ENCODE results near the gene TLE5. TPM values are rescaled to one million over a fixed set of nuclear protein-coding genes. Genes with fewer than 3 reads are reported as not detected.

Gene TLE5
- total and polyA plus RNA-seq, 2 of the 4 experiments (the other 2 are of a cell fraction) = 119 to 407 TPM

GRCh38 chr19:3015126-3016057 lies 46.9 kb downstream of the TLE5 start:
- Histone ChIP-seq H3K9me1 (ENCODE audit: insufficient read depth, low read length) (no peaks in the 10 kb centered on the region), H3K27ac (ENCODE audit: insufficient read depth, low read length) (no peak overlapping the region), H2BK20ac (ENCODE audit: low read depth, low read length) (no peak overlapping the region), H3K4me2 (ENCODE audit: low read depth, low read length) (no peak overlapping the region), H3K4me3 (ENCODE audit: insufficient read depth, low read depth, low read length) (no peak overlapping the region), H2AK5ac (ENCODE audit: low read depth, low read length) (no peak overlapping the region), H3K4ac (ENCODE audit: low read depth, low read length) (no peak overlapping the region), H2BK15ac (ENCODE audit: low read depth, low read length) (no peak overlapping the region), H3K56ac (ENCODE audit: extremely low read depth, insufficient read depth, low read length) (no peak overlapping the region), H3K27me3 (ENCODE audit: control insufficient read depth, insufficient read depth, low read length) (peaks cover 16% of the 10 kb centered on the region), H2BK120ac (ENCODE audit: low read depth, low read length) (no peak overlapping the region), H4K8ac (ENCODE audit: low read depth in 2 of 2, low read length in 2 of 2) (no peak overlapping the region), H3K9ac (ENCODE audit: low read depth, low read length) (no peak overlapping the region), H3K23ac (ENCODE audit: low read depth, low read length) (no peak overlapping the region), H3K9me3 (ENCODE audit: control insufficient read depth, insufficient read depth, low read length) (no peaks in the 10 kb centered on the region), H3K36me3 (ENCODE audit: control insufficient read depth, insufficient read depth, low read length) (no peaks in the 10 kb centered on the region), H3K14ac (replicated peaks; ENCODE audit: low read depth, low read length) (no peak overlapping the region), H2AK9ac (replicated peaks; ENCODE audit: low read depth, low read length, poor library complexity) (no peak overlapping the region), H4K5ac (ENCODE audit: low read depth, low read length) (no peak overlapping the region), H3K4me1 (ENCODE audit: control insufficient read depth, insufficient read depth, low read length) (no peaks in the 10 kb centered on the region), H3K79me1 (ENCODE audit: low read depth in 1 of 2, low read length in 2 of 2) (no peaks in the 10 kb centered on the region), H3K18ac (ENCODE audit: low read depth, low read length) (no peak overlapping the region), H4K91ac (ENCODE audit: insufficient read depth, low read depth, low read length) (no peak overlapping the region), H2BK5ac (ENCODE audit: low read depth, low read length, poor library complexity, severe bottlenecking) (no peak overlapping the region), H4K20me1 (ENCODE audit: insufficient read depth, low read length) (no peaks in the 10 kb centered on the region), H2AFZ (replicated peaks; ENCODE audit: low read length, poor library complexity) (no peak overlapping the region)
- DNase-seq = no peak
- CTCF ChIA-PET = interaction anchor here (0.6 kb wide), 1 partner anchor 17 kb away, joined by 4 read pairs; no protein-coding TSS in a partner anchor
- dilution Hi-C loops (cut with HindIII; ENCODE audit: low sequenced_read_pairs, unreplicated experiment) (no loop called here), in situ Hi-C loops (cut with MboI; ENCODE audit: low sequenced_read_pairs) (no loop called here), intact Hi-C loops (cut with micrococcal nuclease) (no loop called here)
- POLR2A ChIA-PET (ENCODE audit: unreplicated experiment) = no interaction called here
- WGBS, 2 experiments (ENCODE audit: extremely low coverage in 2 of 2, insufficient read length in 1 of 2) = 83% methylated on average over 7 of the region's 22 CpGs; no CpG with 5 or more reads in 1 of the 2 experiments
- no peak for ATAC-seq (ENCODE audit: low read depth)
- BruUV-seq (replicated peaks) = no TSS peak
- TF ChIP-seq CEBPB (IDR thresholded peaks at IDR 0.05; ENCODE audit: low read depth, low read length) = no peak
- no peak for TF ChIP-seq CHD1 (IDR thresholded peaks at IDR 0.05; ENCODE audit: low read depth, low read length)
- TF ChIP-seq MAZ (IDR thresholded peaks at IDR 0.05; ENCODE audit: borderline replicate concordance, low read depth, low read length) = no peak
- TF ChIP-seq ELK1 (IDR thresholded peaks at IDR 0.05; ENCODE audit: borderline replicate concordance, low read depth, low read length) = no peak
- TF ChIP-seq RCOR1 (IDR thresholded peaks at IDR 0.05; ENCODE audit: insufficient replicate concordance, low read length) = no peak
- no peak for TF ChIP-seq NFE2L2 (IDR thresholded peaks at IDR 0.05; ENCODE audit: low read depth, low read length)
- TF ChIP-seq POLR2A (IDR thresholded peaks at IDR 0.05; ENCODE audit: low read depth, low read length) = no peak
- no peak for TF ChIP-seq MAFK (IDR thresholded peaks at IDR 0.05; ENCODE audit: low read depth, low read length)
- TF ChIP-seq USF2 (IDR thresholded peaks at IDR 0.05; ENCODE audit: low read depth, low read length) = no peak

Data from IMR-90 (cell line).